Prostate gland (tissue), 2 donors: ENCODE results near the gene FCGBP. TPM values are rescaled to one million over a fixed set of nuclear protein-coding genes. Genes with fewer than 3 reads are reported as not detected.

Experiments
- DNase-seq: peaks from one replicate; pipeline ENCODE4 v3.0.0-alpha.2; 2019; ENCODE audit warnings: low spot score
- H3K27ac ChIP-seq, 2 donors: fragments of 200-600 bp; sonication (generic); 2 replicates each; pipeline ENCODE4 v1.5.1; 2017 to 2019
- H3K27me3 ChIP-seq: fragments of 200-600 bp; sonication (generic); replicated peaks from 2 replicates; pipeline ENCODE4 v1.5.1; 2019; ENCODE audit not compliant: insufficient read depth
- H3K36me3 ChIP-seq, 2 donors: fragments of 200-600 bp; sonication (generic); 1 replicate in 1 of 2; 2 replicates in 1 of 2; pipeline versions ENCODE4 v1.5.1 to v1.8.1; 2017 to 2019
- H3K4me1 ChIP-seq: fragments of 200-600 bp; sonication (generic); replicated peaks from 2 replicates; pipeline ENCODE4 v1.5.1; 2019
- H3K4me3 ChIP-seq, 2 donors: fragments of 200-600 bp; sonication (generic); 2 replicates each; pipeline ENCODE4 v1.5.1; 2017 to 2019
- H3K9me3 ChIP-seq: fragments of 200-600 bp; sonication (generic); 2 replicates; pipeline ENCODE4 v1.5.1; 2017
- POLR2A ChIP-seq: fragments of 450-650 bp; IDR thresholded peaks from one replicate; pipeline ENCODE4 v1.6.1; 2016; ENCODE audit warnings: antibody characterized with exemption, mild to moderate bottlenecking
- POLR2AphosphoS5 ChIP-seq: sonication (generic); formaldehyde crosslinking; IDR thresholded peaks from one replicate; pipeline ENCODE4 v1.6.1; 2017; ENCODE audit warnings: antibody characterized with exemption
- WGBS: methylation state at CpG from one replicate; pipeline ENCODE4 v1.1.5; 2018; 5-methylcytosine and 5-hydroxymethylcytosine counted together
- intact Hi-C: fragments of 100-400 bp; cut with DNase I; formaldehyde crosslinking; loops from one replicate; pipeline ENCODE4 v1.14.2; 2022
- total RNA-seq, 2 donors: library from RNA; depleted of rRNA; stranded (reverse); fragments of >200 nt; gene quantifications; one replicate each; pipeline ENCODE4 v1.1.0, GENCODE V29; 2016
- TF ChIP-seq, protein P1 (sequence below), 4 experiments: fragments of 200-600 bp in 2 of 4; fragments of 450-650 bp in 2 of 4; sonication (generic) in 2 of 4; IDR thresholded peaks; 1 replicate in 3 of 4; 2 replicates in 1 of 4; pipeline ENCODE4 v1.5.1; 2016 to 2019; ENCODE audit warnings: antibody characterized with exemption in 4 of 4, mild to moderate bottlenecking in 2 of 4, moderate library complexity in 2 of 4

FCGBP gene
- total RNA-seq, result 10 to 100 TPM; 42.4 to 73.5 TPM

DNA sequence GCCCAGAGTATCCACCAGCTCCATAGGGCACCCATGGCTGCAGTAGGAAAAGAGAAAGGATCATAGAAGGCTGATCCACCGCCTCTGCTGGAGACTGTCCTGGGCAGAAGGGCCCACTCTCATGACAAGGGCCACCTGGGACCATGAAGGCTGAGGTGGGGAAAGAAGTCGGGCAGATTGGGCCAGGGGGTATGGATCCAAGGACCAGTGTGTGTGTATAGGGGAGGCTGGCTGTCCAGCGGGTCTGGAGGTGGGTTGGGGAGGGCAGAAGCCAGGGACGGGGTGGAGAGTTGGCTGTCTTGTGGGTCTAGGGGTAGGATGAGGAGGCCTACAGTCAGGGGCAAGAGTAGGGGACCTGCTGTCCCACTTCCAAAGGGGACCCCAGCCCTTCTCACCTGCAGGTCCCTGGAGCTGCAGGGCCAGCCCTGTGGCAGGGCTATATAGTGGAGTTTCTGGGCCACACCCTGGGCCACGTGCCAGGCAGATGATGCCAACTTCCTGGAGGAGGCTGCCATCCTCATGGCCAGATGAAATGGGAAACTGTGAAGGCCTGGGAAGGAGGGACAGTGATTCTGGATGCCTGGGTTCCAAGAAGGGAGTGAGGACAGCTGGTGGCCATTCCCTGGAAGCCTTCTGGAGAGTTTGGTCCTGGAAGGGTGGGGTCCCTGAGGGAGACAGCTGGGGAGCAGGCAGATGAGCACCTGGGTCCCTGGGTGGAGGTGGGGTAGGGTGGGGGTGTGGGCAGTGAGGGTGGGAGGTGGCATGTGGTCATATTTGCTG is at the start of gene FCGBP:
FCGBP (minus strand) TSS at position 51 of the 780 bp plus-strand sequence.
- intact Hi-C loops, result no loop called here
- H3K4me1 ChIP-seq, result no peaks in the 10 kb centered on the region
- H3K36me3 ChIP-seq, result no peaks in the 10 kb centered on the region
- no peak within 1 kb of the TSS for H3K27ac ChIP-seq
- DNase-seq, result no peak
- no peaks in the 10 kb centered on the region for H3K9me3 ChIP-seq
- TF ChIP-seq POLR2A, result no peak
- TF ChIP-seq, protein P1, sequence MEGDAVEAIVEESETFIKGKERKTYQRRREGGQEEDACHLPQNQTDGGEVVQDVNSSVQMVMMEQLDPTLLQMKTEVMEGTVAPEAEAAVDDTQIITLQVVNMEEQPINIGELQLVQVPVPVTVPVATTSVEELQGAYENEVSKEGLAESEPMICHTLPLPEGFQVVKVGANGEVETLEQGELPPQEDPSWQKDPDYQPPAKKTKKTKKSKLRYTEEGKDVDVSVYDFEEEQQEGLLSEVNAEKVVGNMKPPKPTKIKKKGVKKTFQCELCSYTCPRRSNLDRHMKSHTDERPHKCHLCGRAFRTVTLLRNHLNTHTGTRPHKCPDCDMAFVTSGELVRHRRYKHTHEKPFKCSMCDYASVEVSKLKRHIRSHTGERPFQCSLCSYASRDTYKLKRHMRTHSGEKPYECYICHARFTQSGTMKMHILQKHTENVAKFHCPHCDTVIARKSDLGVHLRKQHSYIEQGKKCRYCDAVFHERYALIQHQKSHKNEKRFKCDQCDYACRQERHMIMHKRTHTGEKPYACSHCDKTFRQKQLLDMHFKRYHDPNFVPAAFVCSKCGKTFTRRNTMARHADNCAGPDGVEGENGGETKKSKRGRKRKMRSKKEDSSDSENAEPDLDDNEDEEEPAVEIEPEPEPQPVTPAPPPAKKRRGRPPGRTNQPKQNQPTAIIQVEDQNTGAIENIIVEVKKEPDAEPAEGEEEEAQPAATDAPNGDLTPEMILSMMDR (IDR thresholded peaks at IDR 0.05), result no peak
- no peak for TF ChIP-seq POLR2AphosphoS5
- H3K27me3 ChIP-seq, result no peaks in the 10 kb centered on the region
- H3K4me3 ChIP-seq, result no peak within 1 kb of the TSS
- WGBS, result 85% methylated on average over 5 of the region's 5 CpGs

DNA sequence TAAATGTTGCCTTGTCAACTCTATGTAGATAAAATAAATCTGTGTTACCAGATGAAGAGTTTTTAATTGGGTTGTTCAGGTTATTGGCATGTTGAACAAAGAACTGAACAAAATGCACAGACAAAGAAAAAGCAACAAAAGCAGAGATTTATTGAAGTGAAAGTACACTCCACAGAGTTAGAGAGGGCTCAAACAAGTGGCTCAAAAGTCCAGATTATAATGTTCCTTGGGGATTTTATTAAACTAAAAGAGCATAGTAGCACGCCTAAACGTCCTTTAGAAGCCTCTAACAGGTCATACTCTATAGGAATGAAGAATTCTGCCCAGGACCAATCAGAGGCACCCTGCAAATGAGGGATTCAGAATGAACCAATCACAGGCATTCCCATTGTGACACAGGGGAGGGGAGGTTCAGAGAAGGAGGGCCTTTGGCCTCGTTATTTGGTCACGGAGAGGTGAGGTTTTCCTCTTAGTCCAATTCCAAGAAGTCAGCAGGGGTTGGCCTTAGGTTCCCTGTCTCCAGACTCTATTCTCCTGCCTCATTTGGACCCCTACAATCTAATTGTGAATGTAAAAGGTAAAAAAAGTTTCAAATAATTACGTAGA is 49.4 kb upstream of the FCGBP start:
- H3K27me3 ChIP-seq, result no peaks in the 10 kb centered on the region
- WGBS, result 96% methylated on average over 5 of the region's 5 CpGs
- no peak for DNase-seq
- intact Hi-C loops, result no loop called here
- H3K9me3 ChIP-seq, result no peaks in the 10 kb centered on the region
- peaks cover 0 to 5% of the 10 kb centered on the region in 2 donors for H3K36me3 ChIP-seq
- no peaks in the 10 kb centered on the region for H3K4me1 ChIP-seq
- no peak overlapping the region for H3K27ac ChIP-seq
- TF ChIP-seq POLR2AphosphoS5, result no peak
- TF ChIP-seq, protein P1 (IDR thresholded peaks at IDR 0.05), result no peak
- H3K4me3 ChIP-seq, result no peak overlapping the region

DNA sequence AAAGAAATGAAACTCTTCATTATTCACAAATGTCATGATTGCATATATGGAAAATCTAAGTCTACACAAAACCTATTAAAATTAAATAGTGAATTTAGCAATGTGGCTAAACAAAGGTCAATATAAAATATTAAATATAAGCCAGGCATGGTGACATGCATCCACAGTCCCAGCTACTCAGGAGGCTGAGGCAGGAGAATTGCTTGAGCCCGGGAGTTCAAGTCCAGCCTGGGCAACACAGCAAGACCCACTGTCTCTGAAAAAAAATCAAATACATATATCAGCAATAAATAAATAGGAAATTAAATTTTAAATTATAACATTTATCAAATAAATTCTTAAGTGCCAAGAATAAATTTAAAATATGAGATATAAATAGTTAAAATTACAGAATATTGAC is 48.4 kb upstream of the FCGBP start:
- Histone ChIP-seq H3K27me3 (no peaks in the 10 kb centered on the region), H3K27ac (no peak overlapping the region), H3K4me1 (no peaks in the 10 kb centered on the region), H3K4me3 (no peak overlapping the region), H3K9me3 (no peaks in the 10 kb centered on the region), H3K36me3 (peaks cover 5 to 6% of the 10 kb centered on the region in 2 donors)
- no peak for DNase-seq
- TF ChIP-seq POLR2AphosphoS5 (no peak), POLR2A (no peak)
- TF ChIP-seq, protein P1 (IDR thresholded peaks at IDR 0.05), result no peak
- 96% methylated on average over 1 of the region's 1 CpG for WGBS
- intact Hi-C loops, result no loop called here

DNA sequence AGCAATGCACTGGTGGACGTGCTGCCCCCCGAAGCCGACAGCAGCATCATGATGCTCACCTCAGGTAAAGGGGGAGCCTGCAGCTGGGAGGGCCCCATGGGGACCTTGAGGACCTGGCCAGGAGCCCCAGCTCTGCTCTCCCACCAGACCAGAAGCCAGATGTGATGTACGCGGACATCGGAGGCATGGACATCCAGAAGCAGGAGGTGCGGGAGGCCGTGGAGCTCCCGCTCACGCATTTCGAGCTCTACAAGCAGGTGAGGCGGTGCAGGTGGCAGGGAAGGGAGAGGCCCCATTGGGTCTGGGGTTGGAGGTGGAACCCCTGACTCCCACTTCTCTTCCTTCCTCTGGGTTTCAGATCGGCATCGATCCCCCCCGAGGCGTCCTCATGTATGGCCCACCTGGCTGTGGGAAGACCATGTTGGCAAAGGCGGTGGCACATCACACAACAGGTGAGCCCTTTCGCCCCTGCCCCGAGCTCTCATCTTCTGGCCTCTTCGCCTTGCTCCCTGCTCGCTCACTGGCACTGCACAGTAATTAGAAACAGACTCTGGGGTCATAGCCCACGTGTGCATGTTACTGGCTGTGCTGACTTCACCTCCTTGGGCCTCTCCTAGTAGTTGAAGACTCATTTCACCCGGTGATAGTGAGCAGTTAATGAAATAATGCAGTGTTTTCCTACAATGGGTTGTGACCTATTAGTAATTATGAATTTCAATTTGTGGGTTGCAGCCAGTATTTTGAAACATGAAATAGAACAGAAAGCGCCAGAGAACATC is 40.1 kb upstream of the FCGBP start:
- Histone ChIP-seq H3K27ac (no peak overlapping the region), H3K4me1 (peaks cover 8% of the 10 kb centered on the region), H3K36me3 (peaks cover 10% of the 10 kb centered on the region in 2 donors), H3K27me3 (no peaks in the 10 kb centered on the region), H3K9me3 (no peaks in the 10 kb centered on the region), H3K4me3 (no peak overlapping the region)
- intact Hi-C loops, result loop anchor here (5.0 kb wide), 1 partner anchor 127 kb away; the partner anchor contains the start of gene FBL
- TF ChIP-seq, protein P1 (IDR thresholded peaks at IDR 0.05), result no peak
- 91% methylated on average over 24 of the region's 24 CpGs for WGBS
- no peak for DNase-seq
